K562 (cell line): ENCODE results near the gene AGL. TPM values are rescaled to one million over a fixed set of nuclear protein-coding genes. Genes with fewer than 3 reads are reported as not detected.
A peak's percentile ranks its signal among the peaks of the same experiment; 100 is the strongest.

Experiments
- ATAC-seq: fragments of 200-7000 bp; cut with Tn5 transposase; 3 replicates; pipeline ENCODE4 v1.9.1; 2020; ENCODE audit warnings: moderate library complexity
- BruUV-seq: library from RNA; stranded (reverse); fragments of 400-500 nt; replicated peaks from 2 replicates; lab custom pipeline; 2021; lab: Mats Ljungman, UMichigan
- CTCF ChIA-PET: fragments of 300-600 bp; formaldehyde crosslinking; extraction: SDS; loops from one replicate; lab custom pipeline; 2021; ENCODE audit warnings: low intra/inter-chr PET ratio; lab: Yijun Ruan, JAX
- POLR2A ChIA-PET: fragments of 300-600, 350-650 bp; sonication (Branson Sonifier 250); formaldehyde crosslinking; extraction: SDS; loops from one replicate; lab custom pipeline; 2021; ENCODE audit warnings: antibody characterized with exemption, inconsistent platforms; lab: Yijun Ruan, JAX
- DNase-seq, 4 experiments: peaks; one replicate each; pipeline versions ENCODE4 v3.0.0 to v3.0.0-alpha.2; 2011 to 2018; ENCODE audit warnings: low spot score in 3 of 4, mixed read lengths in 3 of 4; ENCODE audit errors: extremely low read depth in 1 of 4
- FAIRE-seq: peaks from 2 replicates; lab custom pipeline; 2011; peaks lifted over from hg19 to GRCh38; lab: Jason Lieb, UNC
- H2AFZ ChIP-seq: 2 replicates; pipeline ENCODE4 v1.6.0; 2011; ENCODE audit warnings: low read depth, low read length, control low read depth, inconsistent platforms
- H3K27ac ChIP-seq: fragments of 200-600 bp; 3 replicates; pipeline ENCODE4 v1.8.0; 2011; ENCODE audit warnings: low read depth, mild to moderate bottlenecking, control low read depth, inconsistent platforms, low read length, moderate library complexity, mixed read lengths; ENCODE audit errors: extremely low read depth
- H3K27me3 ChIP-seq, 2 experiments: fragments of 300-600 bp in 1 of 2; 2 replicates in 1 of 2; 3 replicates in 1 of 2; pipeline versions ENCODE4 v1.6.0 to v1.8.0; 2011; ENCODE audit warnings: inconsistent platforms in 2 of 2, low read length in 2 of 2, mild to moderate bottlenecking in 1 of 2, mixed read lengths in 1 of 2, moderate library complexity in 1 of 2; ENCODE audit not compliant: control insufficient read depth in 2 of 2, insufficient read depth in 2 of 2
- H3K36me3 ChIP-seq: fragments of 300-600 bp; 3 replicates; pipeline ENCODE4 v1.8.0; 2011; ENCODE audit warnings: mild to moderate bottlenecking, low read length, inconsistent platforms; ENCODE audit not compliant: control insufficient read depth, insufficient read depth
- H3K4me1 ChIP-seq, 2 experiments: fragments of 200-600 bp in 1 of 2; replicated peaks in 1 of 2; 2 replicates in 1 of 2; 3 replicates in 1 of 2; pipeline versions ENCODE4 v1.5.1 to v1.8.0; 2011; ENCODE audit warnings: inconsistent platforms in 2 of 2, low read length in 2 of 2, mild to moderate bottlenecking in 1 of 2, mixed read lengths in 1 of 2, moderate library complexity in 1 of 2; ENCODE audit not compliant: control insufficient read depth in 2 of 2, insufficient read depth in 2 of 2
- H3K4me2 ChIP-seq: 2 replicates; pipeline ENCODE4 v1.6.1; 2011; ENCODE audit warnings: low read length, control low read depth, inconsistent platforms, mixed read lengths; ENCODE audit not compliant: insufficient read depth
- H3K4me3 ChIP-seq: fragments of 200-600 bp; sonication (generic), shearing (Covaris generic); 2 replicates; pipeline ENCODE4 v1.5.1; 2016; ENCODE audit warnings: control low read depth, inconsistent platforms
- H3K79me2 ChIP-seq: fragments of 200-600 bp; 3 replicates; pipeline ENCODE4 v1.8.0; 2011; ENCODE audit warnings: low read length, inconsistent platforms; ENCODE audit not compliant: control insufficient read depth, insufficient read depth
- H3K9ac ChIP-seq, 2 experiments: 2 replicates each; pipeline versions ENCODE4 v1.6.0 to v1.6.1; 2011; ENCODE audit warnings: low read depth in 2 of 2, low read length in 2 of 2, control low read depth in 1 of 2, inconsistent platforms in 1 of 2, mild to moderate bottlenecking in 1 of 2, mixed read lengths in 1 of 2; ENCODE audit not compliant: insufficient read depth in 1 of 2
- H3K9me1 ChIP-seq: one replicate; pipeline ENCODE4 v1.6.0; 2011; ENCODE audit warnings: inconsistent platforms, mild to moderate bottlenecking, low read length, moderate library complexity; ENCODE audit not compliant: control insufficient read depth, insufficient read depth
- H3K9me3 ChIP-seq: replicated peaks from 2 replicates; pipeline ENCODE4 v1.5.1; 2011; ENCODE audit warnings: low read depth, low read length, inconsistent platforms; ENCODE audit not compliant: control insufficient read depth, insufficient read depth
- H4K20me1 ChIP-seq: replicated peaks from 2 replicates; pipeline ENCODE4 v1.6.1; 2011; ENCODE audit warnings: low read length, inconsistent platforms, mixed read lengths; ENCODE audit not compliant: control insufficient read depth, insufficient read depth
- CXXC5 ChIP-seq: fragments of 250-450 bp; sonication (Bioruptor Pico); IDR thresholded peaks from 2 replicates; pipeline ENCODE4 v1.8.0; 2022; ENCODE audit warnings: inconsistent platforms, mild to moderate bottlenecking, moderate library complexity
- ETS2 ChIP-seq: IDR thresholded peaks from 2 replicates; pipeline ENCODE4 v1.6.1; 2016; ENCODE audit warnings: borderline replicate concordance, missing genetic modification characterization, mild to moderate bottlenecking, moderate library complexity, missing compliant biosample characterization; ENCODE audit not compliant: poor library complexity, severe bottlenecking
- LCOR ChIP-seq: sonication (generic); formaldehyde crosslinking; IDR thresholded peaks from 2 replicates; pipeline ENCODE4 v1.8.0; 2022; ENCODE audit warnings: mild to moderate bottlenecking, missing genetic modification reagents
- PHF8 ChIP-seq: fragments of 200-600 bp; sonication (generic); IDR thresholded peaks from 2 replicates; pipeline ENCODE4 v1.6.1; 2012; ENCODE audit warnings: mixed run types, mild to moderate bottlenecking, inconsistent platforms, low read length, moderate library complexity, borderline replicate concordance
- RFX5 ChIP-seq: IDR thresholded peaks from 2 replicates; pipeline ENCODE4 v1.6.1; 2011; ENCODE audit warnings: low read depth, mild to moderate bottlenecking, improper control_type of control experiment, low read length
- TCF7L2 ChIP-seq: fragments of 150-350 bp; IDR thresholded peaks from 2 replicates; pipeline ENCODE4 v1.6.1; 2016; ENCODE audit warnings: low read depth, mild to moderate bottlenecking, low read length, moderate library complexity
- ZNF280B ChIP-seq: fragments of 250-450 bp; sonication (Bioruptor Pico); IDR thresholded peaks from 2 replicates; pipeline ENCODE4 v1.5.1; 2021; ENCODE audit warnings: mild to moderate bottlenecking
- WGBS: fragments of 100-300 bp; shearing (Covaris generic); methylation state at CpG from one replicate; pipeline ENCODE4 v1.1.6; 2016; ENCODE audit warnings: low coverage, mixed read lengths; ENCODE audit not compliant: insufficient coverage; ENCODE audit errors: missing lambda C conversion rate; 5-methylcytosine and 5-hydroxymethylcytosine counted together
- in situ Hi-C: fragments of 300-500 bp; cut with MboI; formaldehyde crosslinking; loops from 4 replicates; pipeline ENCODE4 v1.15.0; 2018; ENCODE audit warnings: inconsistent platforms, mixed read lengths
- intact Hi-C: fragments of 100-400 bp; cut with micrococcal nuclease; formaldehyde crosslinking; loops from 2 replicates; pipeline ENCODE4 v1.14.2; 2022
- polyA plus RNA-seq, 8 experiments: library from polyadenylated mRNA; depleted of rRNA in 4 of 8; stranded (reverse) in 5 of 8; unstranded in 3 of 8; fragments of >200 nt; fragmentation: Nextera tagmentation in 2 of 8; fragmentation: Illumina TruSeq in 1 of 8; extraction: Ambion mirVana in 2 of 8; extraction: Trizol in 1 of 8; gene quantifications; 2 replicates each; pipeline versions ENCODE4 v1.2.1 to v1.2.3, GENCODE V29; 2011 to 2014; ENCODE audit warnings: inconsistent platforms in 1 of 8, missing spikeins in 1 of 8
- total RNA-seq, 7 experiments: library from RNA; depleted of rRNA in 6 of 7; stranded (reverse); fragments of >200 nt in 6 of 7; fragmentation: Illumina TruSeq in 2 of 7; extraction: Trizol in 2 of 7; gene quantifications; 2 replicates each; pipeline versions ENCODE4 v1.2.1 to v1.2.3, GENCODE V29; 2011 to 2021; ENCODE audit warnings: low replicate concordance in 1 of 7
- TF ChIP-seq, protein P1 (sequence below): fragments of 250-450 bp; sonication (Bioruptor Pico); IDR thresholded peaks from 2 replicates; pipeline ENCODE4 v1.8.0; 2022; ENCODE audit warnings: moderate library complexity, mild to moderate bottlenecking, inconsistent platforms
- TF ChIP-seq, protein P2 (sequence below): fragments of 450-650 bp; formaldehyde crosslinking; IDR thresholded peaks from 2 replicates; pipeline ENCODE4 v1.4.0; 2020; ENCODE audit warnings: mild to moderate bottlenecking, moderate library complexity

The AGL gene
- total and polyA plus RNA-seq, 9 of the 15 experiments (the other 6 are each of a cell fraction or from before 2014, with no cell fraction given) = 6.3 to 20.4 (median 12.4) TPM

DNA sequence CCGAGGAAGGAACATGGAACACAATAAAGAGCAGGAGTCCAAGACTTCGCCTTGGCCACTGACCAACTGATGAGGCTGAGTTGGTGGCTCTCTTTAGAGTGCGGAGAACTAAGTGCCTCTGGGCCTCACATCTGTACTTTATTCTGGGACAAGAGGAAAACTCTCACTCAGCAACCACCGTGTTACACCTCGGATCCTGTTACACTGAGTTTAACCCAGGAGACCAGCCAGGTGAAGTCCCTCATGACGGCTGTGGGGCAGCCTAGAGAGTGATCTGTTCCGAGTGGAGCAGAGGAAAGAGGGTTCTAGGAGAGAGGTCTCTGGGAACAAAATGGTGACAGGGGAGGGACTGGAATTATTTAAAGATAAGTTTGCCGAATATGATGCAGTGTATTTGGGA, 33.5 kb upstream of the AGL start:
- in situ Hi-C loops = no loop called here
- no peaks in the 10 kb centered on the region for H3K79me2 ChIP-seq

More for the DNA sequence above, 33.5 kb upstream of the AGL start:
- H2AFZ ChIP-seq = peak overlapping the region; percentile 57
- no peaks in the 10 kb centered on the region for H3K9me3 ChIP-seq
- no peaks in the 10 kb centered on the region for H3K4me1 ChIP-seq
- H3K4me2 ChIP-seq = no peak overlapping the region
- no peaks in the 10 kb centered on the region for H3K36me3 ChIP-seq
- DNase-seq = no peak
- POLR2A ChIA-PET = interaction anchor here (1.3 kb wide), 1 partner anchor 76 kb away, joined by 4 read pairs; no protein-coding TSS in a partner anchor
- CTCF ChIA-PET = no interaction called here
- intact Hi-C loops = no loop called here
- H3K27ac ChIP-seq = no peak overlapping the region
- no peak; the same call in 1 of the 3 replicates for ATAC-seq
- no peak for FAIRE-seq
- H3K27me3 ChIP-seq = no peaks in the 10 kb centered on the region
- H4K20me1 ChIP-seq = no peaks in the 10 kb centered on the region
- H3K4me3 ChIP-seq = no peak overlapping the region
- no peak overlapping the region for H3K9ac ChIP-seq
- no peaks in the 10 kb centered on the region for H3K9me1 ChIP-seq
- no TSS peak for BruUV-seq
- 54% methylated on average over 7 of the region's 8 CpGs for WGBS
- TF ChIP-seq TCF7L2 = no peak
- no peak for TF ChIP-seq ZNF280B
- no peak for TF ChIP-seq LCOR
- TF ChIP-seq, protein P1, sequence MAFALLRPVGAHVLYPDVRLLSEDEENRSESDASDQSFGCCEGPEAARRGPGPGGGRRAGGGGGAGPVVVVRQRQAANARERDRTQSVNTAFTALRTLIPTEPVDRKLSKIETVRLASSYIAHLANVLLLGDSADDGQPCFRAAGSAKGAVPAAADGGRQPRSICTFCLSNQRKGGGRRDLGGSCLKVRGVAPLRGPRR (CRISPR knock-in tag) = no peak
- TF ChIP-seq PHF8 = no peak
- no peak for TF ChIP-seq ETS2 (tag)
- no peak for TF ChIP-seq RFX5
- TF ChIP-seq CXXC5 (CRISPR knock-in tag) = no peak
- TF ChIP-seq, protein P2, sequence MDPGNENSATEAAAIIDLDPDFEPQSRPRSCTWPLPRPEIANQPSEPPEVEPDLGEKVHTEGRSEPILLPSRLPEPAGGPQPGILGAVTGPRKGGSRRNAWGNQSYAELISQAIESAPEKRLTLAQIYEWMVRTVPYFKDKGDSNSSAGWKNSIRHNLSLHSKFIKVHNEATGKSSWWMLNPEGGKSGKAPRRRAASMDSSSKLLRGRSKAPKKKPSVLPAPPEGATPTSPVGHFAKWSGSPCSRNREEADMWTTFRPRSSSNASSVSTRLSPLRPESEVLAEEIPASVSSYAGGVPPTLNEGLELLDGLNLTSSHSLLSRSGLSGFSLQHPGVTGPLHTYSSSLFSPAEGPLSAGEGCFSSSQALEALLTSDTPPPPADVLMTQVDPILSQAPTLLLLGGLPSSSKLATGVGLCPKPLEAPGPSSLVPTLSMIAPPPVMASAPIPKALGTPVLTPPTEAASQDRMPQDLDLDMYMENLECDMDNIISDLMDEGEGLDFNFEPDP (CRISPR knock-in tag) = no peak
